H1 (cell line): Measurements from ENCODE around the gene RNF220. TPM values are rescaled to one million over a fixed set of nuclear protein-coding genes. Genes with fewer than 3 reads are reported as not detected.

Experiments used
- CTCF ChIA-PET: fragments of 300-600 bp; sonication (Branson Sonifier 250); formaldehyde crosslinking; loops from one replicate; lab custom pipeline; 2021; ENCODE audit not compliant: partially characterized antibody; lab: Charles Lee
- POLR2A ChIA-PET: fragments of 300-600 bp; sonication (Branson Sonifier 250); formaldehyde crosslinking; loops from one replicate; lab custom pipeline; 2021; ENCODE audit warnings: inconsistent platforms; ENCODE audit not compliant: partially characterized antibody; lab: Charles Lee
- DNase-seq, 2 experiments: peaks; one replicate each; pipeline versions ENCODE4 v3.0.0 to v3.0.0-alpha.2; 2010 to 2022; ENCODE audit warnings: low spot score in 2 of 2, low read depth in 1 of 2, mixed read lengths in 1 of 2
- FAIRE-seq: peaks from 2 replicates; lab custom pipeline; 2011; peaks lifted over from hg19 to GRCh38; lab: Jason Lieb, UNC
- H2AFZ ChIP-seq: 2 replicates; pipeline ENCODE4 v1.8.1; 2012; ENCODE audit warnings: low read length, inconsistent platforms
- H2AK5ac ChIP-seq: 2 replicates; pipeline ENCODE4 v1.6.1; 2013; ENCODE audit warnings: low read depth, low read length
- H2BK120ac ChIP-seq: replicated peaks from 2 replicates; pipeline ENCODE3; 2013; ENCODE audit warnings: low read depth, low read length, inconsistent platforms
- H2BK12ac ChIP-seq: 2 replicates; pipeline ENCODE4 v1.6.1; 2013; ENCODE audit warnings: low read depth, low read length
- H2BK15ac ChIP-seq: 2 replicates; pipeline ENCODE4 v1.6.1; 2013; ENCODE audit warnings: low read length
- H2BK20ac ChIP-seq: 2 replicates; pipeline ENCODE4 v1.6.1; 2013; ENCODE audit warnings: low read length
- H2BK5ac ChIP-seq: 2 replicates; pipeline ENCODE4 v1.6.1; 2013; ENCODE audit warnings: low read depth, low read length
- H3K14ac ChIP-seq: 2 replicates; pipeline ENCODE4 v1.6.1; 2013; ENCODE audit warnings: inconsistent platforms; ENCODE audit not compliant: insufficient read length
- H3K18ac ChIP-seq: 2 replicates; pipeline ENCODE4 v1.6.1; 2013; ENCODE audit warnings: low read length; ENCODE audit errors: extremely low read depth
- H3K23ac ChIP-seq: 2 replicates; pipeline ENCODE4 v1.6.1; 2013; ENCODE audit warnings: inconsistent platforms; ENCODE audit not compliant: insufficient read length
- H3K23me2 ChIP-seq: 2 replicates; pipeline ENCODE4 v1.6.1; 2013; ENCODE audit warnings: low read depth, low read length
- H3K27ac ChIP-seq: 2 replicates; pipeline ENCODE4 v1.6.1; 2011; ENCODE audit warnings: low read depth, low read length, inconsistent platforms
- H3K27me3 ChIP-seq, 4 experiments: replicated peaks in 1 of 4; 1 replicate in 1 of 4; 2 replicates in 3 of 4; pipeline versions ENCODE4 v1.6.1 to v1.8.1; 2011 to 2013; ENCODE audit warnings: low read length in 3 of 4, mild to moderate bottlenecking in 3 of 4, inconsistent platforms in 2 of 4, mixed read lengths in 2 of 4, moderate library complexity in 1 of 4; ENCODE audit not compliant: control insufficient read depth in 3 of 4, insufficient read depth in 3 of 4; ENCODE audit errors: extremely low read depth in 1 of 4
- H3K36me3 ChIP-seq, 4 experiments: 2 replicates each; pipeline versions ENCODE4 v1.6.1 to v1.8.1; 2011 to 2013; ENCODE audit warnings: mild to moderate bottlenecking in 4 of 4, low read length in 3 of 4, moderate library complexity in 2 of 4, control low read depth in 1 of 4, inconsistent platforms in 1 of 4; ENCODE audit not compliant: insufficient read depth in 4 of 4, control insufficient read depth in 2 of 4
- H3K4ac ChIP-seq: replicated peaks from 2 replicates; pipeline ENCODE3; 2013; ENCODE audit warnings: low read length, low read depth, mixed read lengths, inconsistent platforms; ENCODE audit not compliant: insufficient read length
- H3K4me1 ChIP-seq, 4 experiments: replicated peaks in 1 of 4; 1 replicate in 1 of 4; 2 replicates in 3 of 4; pipeline versions ENCODE4 v1.6.1 to v1.8.1; 2011 to 2013; ENCODE audit warnings: low read length in 3 of 4, inconsistent platforms in 2 of 4, mixed read lengths in 1 of 4; ENCODE audit not compliant: insufficient read depth in 4 of 4, control insufficient read depth in 3 of 4
- H3K4me2 ChIP-seq, 2 experiments: 2 replicates each; pipeline versions ENCODE4 v1.6.1 to v1.8.1; 2011 to 2013; ENCODE audit warnings: low read depth in 2 of 2, low read length in 2 of 2, control low read depth in 1 of 2, inconsistent platforms in 1 of 2, mild to moderate bottlenecking in 1 of 2; ENCODE audit not compliant: insufficient read depth in 1 of 2
- H3K4me3 ChIP-seq, 4 experiments: fragments of 200-600, 300-600 bp in 1 of 4; sonication (generic), shearing (Covaris generic), sonication (Bioruptor Twin) in 1 of 4; 2 replicates each; pipeline versions ENCODE4 v1.5.1 to v1.8.1; 2011 to 2016; ENCODE audit warnings: low read length in 4 of 4, low read depth in 3 of 4, control low read depth in 2 of 4, inconsistent platforms in 2 of 4, mild to moderate bottlenecking in 2 of 4, mixed read lengths in 1 of 4, moderate library complexity in 1 of 4; ENCODE audit not compliant: insufficient read depth in 2 of 4; ENCODE audit errors: extremely low read depth in 1 of 4
- H3K56ac ChIP-seq: replicated peaks from 2 replicates; pipeline ENCODE3; 2013; ENCODE audit warnings: low read depth, mild to moderate bottlenecking, mixed read lengths, low read length, inconsistent platforms; ENCODE audit not compliant: insufficient read length
- H3K79me1 ChIP-seq: 2 replicates; pipeline ENCODE4 v1.6.1; 2013; ENCODE audit warnings: low read depth, low read length, control low read depth
- H3K79me2 ChIP-seq, 2 experiments: 2 replicates each; pipeline versions ENCODE4 v1.6.1 to v1.8.1; 2012 to 2013; ENCODE audit warnings: low read length in 2 of 2, mild to moderate bottlenecking in 2 of 2, inconsistent platforms in 1 of 2; ENCODE audit not compliant: insufficient read depth in 2 of 2, control insufficient read depth in 1 of 2
- H3K9ac ChIP-seq, 4 experiments: replicated peaks in 1 of 4; 1 replicate in 1 of 4; 2 replicates in 3 of 4; pipeline versions ENCODE4 v1.6.1 to v1.8.1; 2011 to 2013; ENCODE audit warnings: low read depth in 3 of 4, low read length in 3 of 4, control low read depth in 2 of 4, mild to moderate bottlenecking in 2 of 4, moderate library complexity in 2 of 4, inconsistent platforms in 1 of 4; ENCODE audit errors: extremely low read depth in 1 of 4
- H3K9me3 ChIP-seq, 2 experiments: 2 replicates each; pipeline versions ENCODE4 v1.6.1 to v1.8.1; 2012 to 2013; ENCODE audit warnings: mild to moderate bottlenecking in 2 of 2, moderate library complexity in 2 of 2, control low read depth in 1 of 2, inconsistent platforms in 1 of 2, low read depth in 1 of 2, low read length in 1 of 2, mixed read lengths in 1 of 2; ENCODE audit not compliant: insufficient read depth in 2 of 2
- H4K20me1 ChIP-seq, 2 experiments: replicated peaks in 1 of 2; 2 replicates each; pipeline versions ENCODE3 to v1.8.1; 2011 to 2013; ENCODE audit warnings: inconsistent platforms in 2 of 2, low read length in 2 of 2, mild to moderate bottlenecking in 1 of 2; ENCODE audit not compliant: insufficient read depth in 2 of 2, control insufficient read depth in 1 of 2
- H4K5ac ChIP-seq: 2 replicates; pipeline ENCODE4 v1.6.1; 2013; ENCODE audit warnings: low read length, low read depth, mixed read lengths, inconsistent platforms; ENCODE audit not compliant: insufficient read length
- H4K8ac ChIP-seq: 2 replicates; pipeline ENCODE4 v1.8.0; 2013; ENCODE audit warnings: mild to moderate bottlenecking, moderate library complexity, low read length, inconsistent platforms; ENCODE audit not compliant: insufficient read depth; ENCODE audit errors: extremely low read depth
- H4K91ac ChIP-seq: replicated peaks from 2 replicates; pipeline ENCODE3; 2013; ENCODE audit warnings: low read length, mixed read lengths, inconsistent platforms; ENCODE audit not compliant: insufficient read length
- ASH2L ChIP-seq: fragments of 200-600, 300-600 bp; sonication (generic); IDR thresholded peaks from one replicate; pipeline ENCODE4 v1.7.1; 2017; ENCODE audit warnings: low read length
- CEBPB ChIP-seq: IDR thresholded peaks from 2 replicates; pipeline ENCODE4 v1.6.1; 2012; ENCODE audit warnings: low read depth, low read length
- CTBP2 ChIP-seq: IDR thresholded peaks from 2 replicates; pipeline ENCODE4 v1.7.0; 2011; ENCODE audit warnings: borderline replicate concordance, mild to moderate bottlenecking, moderate library complexity, mixed read lengths, low read length; ENCODE audit not compliant: insufficient read depth, insufficient read length
- HDAC2 ChIP-seq, 2 experiments: fragments of 300-600 bp in 1 of 2; sonication (generic) in 1 of 2; IDR thresholded peaks; 2 replicates each; pipeline ENCODE4 v1.6.1; 2011 to 2012; ENCODE audit warnings: low read depth in 2 of 2, low read length in 2 of 2, mild to moderate bottlenecking in 2 of 2, moderate library complexity in 2 of 2, borderline replicate concordance in 1 of 2, inconsistent platforms in 1 of 2
- HDAC6 ChIP-seq: IDR thresholded peaks from one replicate; pipeline ENCODE4 v1.7.1; 2012; ENCODE audit warnings: low read depth, mild to moderate bottlenecking, inconsistent platforms, low read length, moderate library complexity
- KDM5A ChIP-seq: fragments of 200-600 bp; IDR thresholded peaks from 2 replicates; pipeline ENCODE4 v1.7.1; 2012; ENCODE audit warnings: mild to moderate bottlenecking, low read length, inconsistent platforms, mixed read lengths
- PHF8 ChIP-seq: fragments of 200-600 bp; sonication (generic); conservative IDR thresholded peaks from 2 replicates; pipeline ENCODE4 v1.7.1; 2012; ENCODE audit warnings: low read depth, mild to moderate bottlenecking, inconsistent platforms, low read length, moderate library complexity
- POLR2AphosphoS5 ChIP-seq: IDR thresholded peaks from 2 replicates; pipeline ENCODE4 v1.6.1; 2011; ENCODE audit warnings: low read depth, low read length
- SIN3A ChIP-seq, 2 experiments: IDR thresholded peaks in 1 of 2; conservative IDR thresholded peaks in 1 of 2; 2 replicates each; pipeline ENCODE4 v1.6.1; 2011 to 2012; ENCODE audit warnings: low read length in 2 of 2, improper control_type of control experiment in 1 of 2, low read depth in 1 of 2, mild to moderate bottlenecking in 1 of 2
- SP1 ChIP-seq: IDR thresholded peaks from 2 replicates; pipeline ENCODE4 v1.6.1; 2011; ENCODE audit warnings: low read depth, low read length
- SRF ChIP-seq: IDR thresholded peaks from 2 replicates; pipeline ENCODE4 v1.6.1; 2011; ENCODE audit warnings: mild to moderate bottlenecking, low read depth, low read length, moderate library complexity
- TCF12 ChIP-seq: IDR thresholded peaks from 2 replicates; pipeline ENCODE4 v1.6.1; 2011; ENCODE audit warnings: low read depth, mild to moderate bottlenecking, low read length
- WGBS, 2 experiments: shearing (Covaris generic) in 1 of 2; methylation state at CpG; one replicate each; pipeline versions ENCODE4 v1.1.6 to v1.1.7; 2013 to 2015; ENCODE audit warnings: low lambda C conversion rate in 2 of 2, mixed read lengths in 2 of 2, inconsistent platforms in 1 of 2, low coverage in 1 of 2, missing lambda C conversion rate in 1 of 2; ENCODE audit not compliant: insufficient replicate concordance in 2 of 2, insufficient coverage in 1 of 2, insufficient read length in 1 of 2; ENCODE audit errors: extremely low coverage in 1 of 2, missing lambda C conversion rate in 1 of 2; 5-methylcytosine and 5-hydroxymethylcytosine counted together
- polyA plus RNA-seq, 7 experiments: library from polyadenylated mRNA; depleted of rRNA in 3 of 7; stranded (reverse) in 5 of 7; unstranded in 2 of 7; fragments of >200 nt in 5 of 7; fragments of 200-250 nt in 2 of 7; gene quantifications; 1 replicate in 5 of 7; 2 replicates in 1 of 7; 4 replicates in 1 of 7; pipeline versions ENCODE4 v1.2.1 to v1.2.3, GENCODE V29; 2011 to 2013; ENCODE audit warnings: missing spikeins in 2 of 7, mixed read lengths in 2 of 7
- total RNA-seq: library from RNA; stranded (reverse); fragmentation: NEBNext Ultra II Directional; extraction: Animal tissue kit (Norgen Biotek cat#: 25700); gene quantifications from 2 replicates; pipeline ENCODE4 v1.2.1, GENCODE V29; 2021

Gene RNF220
- total and polyA plus RNA-seq, 2 of the 8 experiments (the other 6 are each of a cell fraction or from before 2014, with no cell fraction given) = 123 to 160 TPM

DNA sequence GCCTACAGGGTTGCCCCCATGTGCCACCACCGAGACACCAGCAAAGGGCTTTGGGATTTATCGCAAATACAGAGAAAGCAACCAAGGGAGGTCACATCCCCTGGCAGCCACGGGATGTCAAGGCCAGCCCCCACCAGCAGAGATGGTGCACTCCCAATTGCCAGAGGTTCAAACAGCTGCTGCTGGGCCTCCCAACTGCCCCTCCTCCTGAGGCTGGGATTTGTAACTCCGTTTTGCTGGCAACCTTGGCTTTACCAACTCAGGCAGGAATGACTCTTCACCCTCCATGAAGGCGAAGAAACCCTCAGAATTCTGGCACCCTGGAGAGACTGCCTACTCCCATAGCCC is 257.6 kb downstream of the RNF220 start:
- no peak overlapping the region for H3K4me2 ChIP-seq
- H3K27me3 ChIP-seq = no peaks in the 10 kb centered on the region
- H3K4me1 ChIP-seq = no peaks in the 10 kb centered on the region; a peak in 2 of 7 replicates
- no peak overlapping the region for H4K5ac ChIP-seq
- no peak overlapping the region for H4K91ac ChIP-seq
- DNase-seq = no peak
- no peak for TF ChIP-seq HDAC6
- no peak for TF ChIP-seq SRF
- TF ChIP-seq KDM5A = no peak
- no peak for TF ChIP-seq SP1
- no peak for TF ChIP-seq HDAC2 (IDR thresholded peaks at IDR 0.05; ENCODE audit: borderline replicate concordance in 1 of 2, low read depth in 2 of 2, low read length in 2 of 2)
- no peak for TF ChIP-seq ASH2L
- no peak for TF ChIP-seq TCF12
- TF ChIP-seq CTBP2 = no peak
- TF ChIP-seq CEBPB = no peak
- no peak for TF ChIP-seq POLR2AphosphoS5
- TF ChIP-seq SIN3A (conservative IDR thresholded peaks at IDR 0.05 in 1 of 2, IDR thresholded peaks at IDR 0.05 in 1 of 2; ENCODE audit: low read depth in 1 of 2, low read length in 2 of 2) = no peak
- no peak for TF ChIP-seq PHF8
- H3K36me3 ChIP-seq = no peaks in the 10 kb centered on the region
- no peak overlapping the region for H3K9ac ChIP-seq
- POLR2A ChIA-PET = interaction anchor here (0.6 to 2.9 kb wide), 5 partner anchors 10 to 68 kb away, joined by 3 to 14 read pairs (median 9); partner anchors contain the start of gene RNU5D-1
- no peak for FAIRE-seq
- H3K27ac ChIP-seq = no peak overlapping the region
- no peak overlapping the region for H3K14ac ChIP-seq
- no peak overlapping the region for H3K56ac ChIP-seq
- CTCF ChIA-PET = interaction anchor here (1.0 to 7.6 kb wide), 5 partner anchors 11 to 53 kb away, joined by 3 to 45 read pairs (median 4); no protein-coding TSS in a partner anchor
- no peak overlapping the region for H3K23ac ChIP-seq
- H2BK15ac ChIP-seq = no peak overlapping the region
- no peak overlapping the region for H2BK5ac ChIP-seq
- H2BK120ac ChIP-seq = no peak overlapping the region
- no peak overlapping the region for H3K4me3 ChIP-seq
- WGBS, 2 experiments = 84% methylated on average over 5 of the region's 5 CpGs; no CpG with 5 or more reads in 1 of the 2 experiments
- no peaks in the 10 kb centered on the region for H3K79me1 ChIP-seq
- H2BK12ac ChIP-seq = no peak overlapping the region
- H3K79me2 ChIP-seq = no peaks in the 10 kb centered on the region
- no peaks in the 10 kb centered on the region for H3K9me3 ChIP-seq
- no peak overlapping the region for H3K18ac ChIP-seq
- H4K20me1 ChIP-seq = no peaks in the 10 kb centered on the region
- no peak overlapping the region for H2AK5ac ChIP-seq
- no peak overlapping the region for H4K8ac ChIP-seq
- no peak overlapping the region for H2BK20ac ChIP-seq
- H3K4ac ChIP-seq = no peak overlapping the region
- no peak overlapping the region for H2AFZ ChIP-seq
- no peaks in the 10 kb centered on the region for H3K23me2 ChIP-seq
